Caki2 (cell line): ENCODE measurements around the gene SNIP1. TPM values are rescaled to one million over a fixed set of nuclear protein-coding genes. Genes with fewer than 3 reads are reported as not detected.
"Not testable (repeated sequence)": the region's sequence is repeated elsewhere in the genome, so short reads cannot be mapped to it uniquely, and the experiment has no call there.

ENCODE experiments used
- DNase-seq: peaks from one replicate; pipeline ENCODE4 v3.0.0-alpha.2; 2015; ENCODE audit warnings: low read depth
- in situ Hi-C: cut with HindIII; loops from 2 replicates; pipeline ENCODE4 v1.10.0; 2016; ENCODE audit warnings: low sequenced_read_pairs, low pct_unique_long_range_greater_than_20kb, mixed read lengths
- total RNA-seq: library from RNA; depleted of rRNA; stranded (reverse); fragments of >200 nt; shearing (Covaris generic); gene quantifications from 2 replicates; pipeline ENCODE4 v1.2.3, GENCODE V29; 2014; ENCODE audit warnings: low replicate concordance

Gene SNIP1
- total RNA-seq, 1 experiment from 2014 or later = 9.1 TPM

- no peak for DNase-seq
- in situ Hi-C loops = no loop called here
These were observed 7.3 kb upstream of the SNIP1 start for GRCh38 chr1:37561133-37562132.

GRCh38 chr1:37560401-37561132 lies 6.5 kb upstream of the SNIP1 start:
- DNase-seq = no peak
- in situ Hi-C loops = no loop called here

GRCh38 chr1:37559957-37560379 lies 5.9 kb upstream of the SNIP1 start:
- DNase-seq, in situ Hi-C loops: not testable (repeated sequence)

GRCh38 chr1:37559080-37559479 lies 5.0 kb upstream of the SNIP1 start:
- DNase-seq = no peak

GRCh38 chr1:37558411-37558810 lies 4.3 kb upstream of the SNIP1 start:
- DNase-seq = no peak
- in situ Hi-C loops = no loop called here

More at GRCh38 chr1:37559080-37559479, 5.0 kb upstream of the SNIP1 start:
- in situ Hi-C loops = no loop called here

GRCh38 chr1:37557402-37557801 lies 3.3 kb upstream of the SNIP1 start:
- no peak for DNase-seq
- in situ Hi-C loops = no loop called here

- DNase-seq = peak; percentile 74
- in situ Hi-C loops = no loop called here
These were observed 2.7 kb upstream of the SNIP1 start, which contains the start of gene DNALI1 for GRCh38 chr1:37556712-37557196. DNALI1 (plus strand) TSS chr1:37556940; CDS start chr1:37556995, 55 bp downstream.

- in situ Hi-C loops = no loop called here
- no peak for DNase-seq
These were observed 531 bp downstream of the SNIP1 start for GRCh38 chr1:37553598-37553926.

- DNase-seq = no peak
- in situ Hi-C loops = no loop called here
These were observed 4.8 kb downstream of the SNIP1 start for GRCh38 chr1:37549341-37549740.

GRCh38 chr1:37545019-37545418 lies 9.1 kb downstream of the SNIP1 start:
- no peak for DNase-seq
- in situ Hi-C loops = no loop called here

GRCh38 chr1:37544530-37544929 lies 9.6 kb downstream of the SNIP1 start:
- DNase-seq = no peak
- in situ Hi-C loops = no loop called here

- no peak for DNase-seq
- in situ Hi-C loops = no loop called here
These were observed 13.9 kb downstream of the SNIP1 start for GRCh38 chr1:37540036-37540785.

GRCh38 chr1:37539154-37539553 lies 14.9 kb downstream of the SNIP1 start:
- DNase-seq, in situ Hi-C loops: not testable (repeated sequence)

GRCh38 chr1:37537378-37537777 lies 16.7 kb downstream of the SNIP1 start:
- DNase-seq = peak; percentile 52
- in situ Hi-C loops = no loop called here

GRCh38 chr1:37533317-37534093 lies 20.6 kb downstream of the SNIP1 start:
- in situ Hi-C loops = no loop called here
- no peak for DNase-seq

GRCh38 chr1:37532418-37533156 lies 21.5 kb downstream of the SNIP1 start:
- DNase-seq, in situ Hi-C loops: not testable (repeated sequence)

- in situ Hi-C loops, DNase-seq: not testable (repeated sequence)
These were observed 24.2 kb downstream of the SNIP1 start for GRCh38 chr1:37529888-37530287.
